ENCODE data around the gene CACNG5.

GRCh38 chr17:66900126-66901010 lies 65.5 kb downstream of the CACNG5 start:
- TF ChIP-seq POLR2A (IDR thresholded peaks at IDR 0.05) (no peak), CTCF (IDR thresholded peaks at IDR 0.05) (no peak), POLR2AphosphoS5 (IDR thresholded peaks at IDR 0.05) (no peak)

Measured in sigmoid colon (tissue), 4 donors.